ENCODE measurements around the gene TYK2. TPM values are rescaled to one million over a fixed set of nuclear protein-coding genes. Genes with fewer than 3 reads are reported as not detected.

TYK2 gene
- total and polyA plus RNA-seq, 7 experiments from 2014 or later: 45.4 to 346 (median 273) TPM

- ChIA-PET CTCF (interaction anchor here (0.9 to 7.7 kb wide), 3 partner anchors 9 to 18 kb away, joined by 3 to 97 read pairs (median 8); partner anchors contain the start of gene CDC37), POLR2A (interaction anchor here (1.0 to 3.9 kb wide), 5 partner anchors 8 to 276 kb away, joined by 3 to 32 read pairs (median 4); partner anchors contain the start of genes CDC37 and ICAM1)
- H3K9me3 Mint-ChIP-seq: peaks cover 0 to 6% (median 0%) of the 10 kb centered on the region in 11 donors
- peaks cover 26 to 47% (median 40%) of the 10 kb centered on the region in 5 donors for H3K27me3 Mint-ChIP-seq
- DNase-seq (no peak), ATAC-seq (no peak)
- H3K36me3 Mint-ChIP-seq: peaks cover 0 to 22% (median 3%) of the 10 kb centered on the region in 5 donors
- H3K4me3 Mint-ChIP-seq: peak overlapping the region; percentile 19 to 96 (median 54)
- intact Hi-C loops (cut with micrococcal nuclease): loop anchor here in 1 of 2 donors (2.0 kb wide), 1 partner anchor 150 kb away; the partner anchor contains the start of gene CDKN2D
- H3K4me1 Mint-ChIP-seq: peaks cover 26 to 63% (median 42%) of the 10 kb centered on the region in 7 donors
- H3K4me3 ChIP-seq (ENCODE audit: low read length): no peak overlapping the region
- peaks cover 18 to 35% of the 10 kb centered on the region in 2 donors for H3K27me3 ChIP-seq (ENCODE audit: control insufficient read depth in 2 of 2, insufficient read depth in 2 of 2, low read length in 2 of 2)
- H3K27ac ChIP-seq (ENCODE audit: low read depth, low read length): no peak overlapping the region
- H3K4me1 ChIP-seq (ENCODE audit: control insufficient read depth in 2 of 2, insufficient read depth in 2 of 2, low read length in 2 of 2): peaks cover 35 to 40% of the 10 kb centered on the region in 2 donors
- no peaks in the 10 kb centered on the region for H3K9me3 ChIP-seq (ENCODE audit: control insufficient read depth in 2 of 3, low read length in 3 of 3)
- H3K27ac Mint-ChIP-seq: peak overlapping the region in 8 of 9 donors; percentile 46 to 97 (median 70)
- H3K36me3 ChIP-seq (ENCODE audit: control insufficient read depth in 2 of 3, insufficient read depth in 3 of 3, low read length in 3 of 3): no peaks in the 10 kb centered on the region
Observed at GRCh38 chr19:10418485-10419199, 38.3 kb upstream of the TYK2 start.

GRCh38 chr19:10418235-10418484, 37.8 kb upstream of the TYK2 start:
- DNase-seq (no peak), ATAC-seq (no peak)
- Mint-ChIP-seq H3K4me3 (peak overlapping the region in 8 of 10 donors; percentile 10 to 96 (median 55)), H3K4me1 (peaks cover 26 to 61% (median 42%) of the 10 kb centered on the region in 7 donors), H3K27me3 (peaks cover 26 to 43% (median 36%) of the 10 kb centered on the region in 5 donors), H3K36me3 (peaks cover 0 to 22% (median 3%) of the 10 kb centered on the region in 5 donors), H3K27ac (peak overlapping the region; percentile 19 to 97 (median 61)), H3K9me3 (peaks cover 0 to 6% (median 0%) of the 10 kb centered on the region in 11 donors)
- H3K4me3 ChIP-seq (ENCODE audit: low read length): no peak overlapping the region
- peaks cover 18 to 32% of the 10 kb centered on the region in 2 donors for H3K27me3 ChIP-seq (ENCODE audit: control insufficient read depth in 2 of 2, insufficient read depth in 2 of 2, low read length in 2 of 2)
- H3K9me3 ChIP-seq (ENCODE audit: control insufficient read depth in 2 of 3, low read length in 3 of 3): no peaks in the 10 kb centered on the region
- H3K4me1 ChIP-seq (ENCODE audit: control insufficient read depth in 2 of 2, insufficient read depth in 2 of 2, low read length in 2 of 2): peaks cover 35 to 39% of the 10 kb centered on the region in 2 donors
- no peak overlapping the region for H3K27ac ChIP-seq (ENCODE audit: low read depth, low read length)
- POLR2A ChIA-PET: interaction anchor here (1.0 to 3.9 kb wide), 5 partner anchors 9 to 275 kb away, joined by 3 to 32 read pairs (median 4); partner anchors contain the start of genes CDC37 and ICAM1
- CTCF ChIA-PET: interaction anchor here (0.9 to 7.7 kb wide), 3 partner anchors 9 to 19 kb away, joined by 3 to 97 read pairs (median 8); partner anchors contain the start of gene CDC37
- intact Hi-C loops (cut with micrococcal nuclease): loop anchor here in 1 of 2 donors (2.0 kb wide), 1 partner anchor 151 kb away; the partner anchor contains the start of gene CDKN2D
- no peaks in the 10 kb centered on the region for H3K36me3 ChIP-seq (ENCODE audit: control insufficient read depth in 2 of 3, insufficient read depth in 3 of 3, low read length in 3 of 3)

GRCh38 chr19:10417541-10418234, 37.3 kb upstream of the TYK2 start:
- H3K36me3 Mint-ChIP-seq: peaks cover 0 to 22% (median 3%) of the 10 kb centered on the region in 5 donors
- H3K9me3 Mint-ChIP-seq: peaks cover 0 to 6% (median 0%) of the 10 kb centered on the region in 11 donors
- Histone ChIP-seq H3K36me3 (ENCODE audit: control insufficient read depth in 2 of 3, insufficient read depth in 3 of 3, low read length in 3 of 3) (no peaks in the 10 kb centered on the region), H3K4me1 (ENCODE audit: control insufficient read depth in 2 of 2, insufficient read depth in 2 of 2, low read length in 2 of 2) (peaks cover 35 to 42% of the 10 kb centered on the region in 2 donors), H3K27ac (ENCODE audit: low read depth, low read length) (no peak overlapping the region), H3K9me3 (ENCODE audit: control insufficient read depth in 2 of 3, low read length in 3 of 3) (no peaks in the 10 kb centered on the region), H3K4me3 (ENCODE audit: low read length) (peak overlapping the region; percentile 27), H3K27me3 (ENCODE audit: control insufficient read depth in 2 of 2, insufficient read depth in 2 of 2, low read length in 2 of 2) (peaks cover 18 to 32% of the 10 kb centered on the region in 2 donors)
- peak overlapping the region; percentile 43 to 98 (median 64) for H3K27ac Mint-ChIP-seq
- H3K4me1 Mint-ChIP-seq: peaks cover 26 to 60% (median 42%) of the 10 kb centered on the region in 7 donors
- DNase-seq (no peak), ATAC-seq (no peak)
- ChIA-PET CTCF (interaction anchor here (0.9 to 7.7 kb wide), 3 partner anchors 10 to 19 kb away, joined by 3 to 97 read pairs (median 8); partner anchors contain the start of gene CDC37), POLR2A (interaction anchor here (0.6 to 3.9 kb wide), 6 partner anchors 9 to 275 kb away, joined by 3 to 32 read pairs (median 4); partner anchors contain the start of genes CDC37 and ICAM1)
- intact Hi-C loops (cut with micrococcal nuclease): loop anchor here in 1 of 2 donors (2.0 kb wide), 1 partner anchor 151 kb away; the partner anchor contains the start of gene CDKN2D
- H3K4me3 Mint-ChIP-seq: peak overlapping the region in 6 of 10 donors; percentile 10 to 96 (median 54)
- H3K27me3 Mint-ChIP-seq: peaks cover 26 to 43% (median 36%) of the 10 kb centered on the region in 5 donors

- no peaks in the 10 kb centered on the region for H3K36me3 ChIP-seq (ENCODE audit: control insufficient read depth in 2 of 3, insufficient read depth in 3 of 3, low read length in 3 of 3)
- ChIA-PET POLR2A (interaction anchor here (3.9 kb wide), 1 partner anchor 12 kb away, joined by 32 read pairs; the partner anchor contains the start of gene CDC37), CTCF (interaction anchor here (0.5 to 7.7 kb wide), 5 partner anchors 7 to 46 kb away, joined by 4 to 97 read pairs (median 7); partner anchors contain the start of gene CDC37)
- peaks cover 25 to 33% (median 26%) of the 10 kb centered on the region in 5 donors for H3K27me3 Mint-ChIP-seq
- H3K27ac Mint-ChIP-seq: peak overlapping the region; percentile 75 to 98 (median 97)
- peaks cover 0 to 18% (median 3%) of the 10 kb centered on the region in 5 donors for H3K36me3 Mint-ChIP-seq
- ATAC-seq: peak; percentile 91
- peak overlapping the region; percentile 55 for H3K27ac ChIP-seq (ENCODE audit: low read depth, low read length)
- H3K27me3 ChIP-seq (ENCODE audit: control insufficient read depth in 2 of 2, insufficient read depth in 2 of 2, low read length in 2 of 2): peaks cover 18 to 29% of the 10 kb centered on the region in 2 donors
- H3K4me3 Mint-ChIP-seq: peak overlapping the region; percentile 63 to 92 (median 77)
- peaks cover 0 to 6% (median 0%) of the 10 kb centered on the region in 11 donors for H3K9me3 Mint-ChIP-seq
- DNase-seq: peak; percentile 93 to 99 (median 97)
- H3K4me1 ChIP-seq (ENCODE audit: control insufficient read depth in 2 of 2, insufficient read depth in 2 of 2, low read length in 2 of 2): peaks cover 41 to 53% of the 10 kb centered on the region in 2 donors
- H3K4me1 Mint-ChIP-seq: peaks cover 20 to 59% (median 43%) of the 10 kb centered on the region in 7 donors
- no peaks in the 10 kb centered on the region for H3K9me3 ChIP-seq (ENCODE audit: control insufficient read depth in 2 of 3, low read length in 3 of 3)
- intact Hi-C loops (cut with micrococcal nuclease): loop anchor here (1.0 kb wide), 6 partner anchors 8 to 20 kb away; partner anchors contain the start of gene CDC37 (in 1 of the 2)
- H3K4me3 ChIP-seq (ENCODE audit: low read length): peak overlapping the region; percentile 43
Observed at GRCh38 chr19:10416380-10417257, 36.2 kb upstream of the TYK2 start.

GRCh38 chr19:10416083-10416379, 35.7 kb upstream of the TYK2 start:
- Mint-ChIP-seq H3K27me3 (peaks cover 20 to 28% (median 25%) of the 10 kb centered on the region in 5 donors), H3K9me3 (peaks cover 0 to 6% (median 0%) of the 10 kb centered on the region in 11 donors), H3K4me3 (peak overlapping the region in 9 of 10 donors; percentile 69 to 92 (median 75)), H3K36me3 (peaks cover 0 to 17% (median 3%) of the 10 kb centered on the region in 5 donors), H3K27ac (peak overlapping the region in 8 of 9 donors; percentile 46 to 98 (median 90)), H3K4me1 (peaks cover 15 to 59% (median 40%) of the 10 kb centered on the region in 7 donors)
- DNase-seq: no peak
- POLR2A ChIA-PET: interaction anchor here (3.9 kb wide), 1 partner anchor 11 kb away, joined by 32 read pairs; the partner anchor contains the start of gene CDC37
- H3K36me3 ChIP-seq (ENCODE audit: control insufficient read depth in 2 of 3, insufficient read depth in 3 of 3, low read length in 3 of 3): no peaks in the 10 kb centered on the region
- H3K9me3 ChIP-seq (ENCODE audit: control insufficient read depth in 2 of 3, low read length in 3 of 3): no peaks in the 10 kb centered on the region
- intact Hi-C loops (cut with micrococcal nuclease): loop anchor here (1.0 kb wide), 6 partner anchors 8 to 20 kb away; partner anchors contain the start of gene CDC37 (in 1 of the 2)
- H3K4me3 ChIP-seq (ENCODE audit: low read length): peak overlapping the region; percentile 43
- CTCF ChIA-PET: interaction anchor here (0.5 to 7.7 kb wide), 4 partner anchors 8 to 46 kb away, joined by 4 to 97 read pairs (median 6); partner anchors contain the start of gene CDC37
- ATAC-seq: no peak
- peaks cover 13 to 23% of the 10 kb centered on the region in 2 donors for H3K27me3 ChIP-seq (ENCODE audit: control insufficient read depth in 2 of 2, insufficient read depth in 2 of 2, low read length in 2 of 2)
- peak overlapping the region; percentile 55 for H3K27ac ChIP-seq (ENCODE audit: low read depth, low read length)
- peaks cover 36 to 53% of the 10 kb centered on the region in 2 donors for H3K4me1 ChIP-seq (ENCODE audit: control insufficient read depth in 2 of 2, insufficient read depth in 2 of 2, low read length in 2 of 2)
